Transverse colon (tissue), 4 donors: ENCODE results near the gene FAM131A. TPM values are rescaled to one million over a fixed set of nuclear protein-coding genes. Genes with fewer than 3 reads are reported as not detected.
A peak's percentile ranks its signal among the peaks of the same experiment; 100 is the strongest.

Source experiments
- DNase-seq: peaks from one replicate; pipeline ENCODE4 v3.0.0-alpha.2; 2019
- H3K27ac ChIP-seq, 4 donors: fragments of 200-600 bp; sonication (generic); 2 replicates each; pipeline ENCODE4 v1.5.1; 2016 to 2018; ENCODE audit warnings: inconsistent platforms in 4 of 4
- H3K27me3 ChIP-seq: fragments of 200-600 bp; sonication (generic); 2 replicates; pipeline ENCODE4 v1.5.1; 2017; ENCODE audit warnings: inconsistent platforms
- H3K36me3 ChIP-seq, 4 donors: fragments of 200-600 bp; sonication (generic); 2 replicates each; pipeline ENCODE4 v1.5.1; 2017 to 2019; ENCODE audit warnings: inconsistent platforms in 4 of 4
- H3K4me1 ChIP-seq, 4 donors: fragments of 200-600 bp; sonication (generic); 2 replicates each; pipeline ENCODE4 v1.5.1; 2017 to 2020; ENCODE audit warnings: inconsistent platforms in 4 of 4
- H3K4me3 ChIP-seq, 4 donors: fragments of 200-600 bp; sonication (generic); 1 replicate in 1 of 4; 2 replicates in 3 of 4; pipeline versions ENCODE4 v1.5.1 to v1.6.1; 2017 to 2019; ENCODE audit warnings: inconsistent platforms in 4 of 4
- H3K9me3 ChIP-seq, 2 donors: fragments of 200-600 bp; sonication (generic); 2 replicates each; pipeline ENCODE4 v1.5.1; 2017 to 2019; ENCODE audit warnings: inconsistent platforms in 2 of 2
- CTCF ChIP-seq, 5 experiments: fragments of 200-600 bp in 3 of 5; fragments of 450-650 bp in 2 of 5; sonication (generic) in 3 of 5; IDR thresholded peaks; 1 replicate in 2 of 5; 2 replicates in 3 of 5; pipeline ENCODE4 v1.5.1; 2016 to 2017; ENCODE audit warnings: antibody characterized with exemption in 5 of 5, inconsistent platforms in 3 of 5, mild to moderate bottlenecking in 2 of 5, moderate library complexity in 1 of 5
- EP300 ChIP-seq: sonication (generic); formaldehyde crosslinking; IDR thresholded peaks from one replicate; pipeline ENCODE4 v1.6.1; 2017; ENCODE audit warnings: antibody characterized with exemption, low read depth
- POLR2A ChIP-seq: fragments of 450-650 bp; IDR thresholded peaks from one replicate; pipeline ENCODE4 v1.6.1; 2016; ENCODE audit warnings: antibody characterized with exemption, mild to moderate bottlenecking, moderate library complexity
- POLR2AphosphoS5 ChIP-seq, 3 donors: sonication (generic); formaldehyde crosslinking; IDR thresholded peaks; one replicate each; pipeline ENCODE4 v1.6.1; 2016; ENCODE audit warnings: antibody characterized with exemption in 3 of 3
- WGBS, 2 donors: methylation state at CpG; one replicate each; pipeline ENCODE4 v1.1.5; 2018; ENCODE audit warnings: low coverage in 1 of 2; 5-methylcytosine and 5-hydroxymethylcytosine counted together
- in situ Hi-C, 4 donors: fragments of 200-750 bp; cut with MboI; loops; one replicate each; pipeline versions ENCODE4 v1.15.0 to v1.15.1; 2017; ENCODE audit warnings: low sequenced_read_pairs in 3 of 4, low pct_ligation_motif_present in 1 of 4, low pct_unique_long_range_greater_than_20kb in 1 of 4
- intact Hi-C: fragments of 100-400 bp; cut with DNase I; formaldehyde crosslinking; loops from one replicate; pipeline ENCODE4 v1.15.1; 2023; ENCODE audit warnings: low total_unique reads
- total RNA-seq, 4 donors: library from RNA; depleted of rRNA; stranded (reverse); fragments of >200 nt; gene quantifications; one replicate each; pipeline ENCODE4 v1.1.0, GENCODE V29; 2016

FAM131A gene
- total RNA-seq, 4 donors from 2014 or later: 18.5 to 41.1 (median 28.8) TPM

- in situ Hi-C loops: no loop called here
- Histone ChIP-seq H3K27ac (no peak overlapping the region), H3K4me3 (no peak overlapping the region), H3K27me3 (no peaks in the 10 kb centered on the region), H3K9me3 (no peaks in the 10 kb centered on the region), H3K4me1 (peaks cover 0 to 13% (median 5%) of the 10 kb centered on the region in 4 donors), H3K36me3 (peaks cover 0 to 31% (median 15%) of the 10 kb centered on the region in 4 donors)
- WGBS, 2 donors: 96 to 100% methylated on average over 3 to 9 of the region's 9 CpGs
- intact Hi-C loops: loop anchor here (10.0 kb wide), 1 partner anchor 47 kb away; no protein-coding TSS in a partner anchor
- DNase-seq: no peak
- TF ChIP-seq POLR2A: no peak
- no peak for TF ChIP-seq CTCF (IDR thresholded peaks at IDR 0.05)
- no peak for TF ChIP-seq POLR2AphosphoS5 (IDR thresholded peaks at IDR 0.05)
Observed at GRCh38 chr3:184307915-184308314, 29.5 kb upstream of the FAM131A start.

- in situ Hi-C loops (no loop called here), intact Hi-C loops (loop anchor here (10.0 kb wide), 1 partner anchor 46 kb away; no protein-coding TSS in a partner anchor)
- WGBS, 2 donors: 78 to 89% methylated on average over 5 to 7 of the region's 7 CpGs
- no peak overlapping the region for H3K4me3 ChIP-seq
- no peaks in the 10 kb centered on the region for H3K9me3 ChIP-seq
- H3K36me3 ChIP-seq: peaks cover 0 to 23% (median 10%) of the 10 kb centered on the region in 4 donors
- TF ChIP-seq EP300 (no peak), CTCF (IDR thresholded peaks at IDR 0.05) (no peak), POLR2AphosphoS5 (IDR thresholded peaks at IDR 0.05) (no peak), POLR2A (no peak)
- no peaks in the 10 kb centered on the region for H3K27me3 ChIP-seq
- H3K4me1 ChIP-seq: peaks cover 0 to 15% (median 6%) of the 10 kb centered on the region in 4 donors
- DNase-seq: no peak
- H3K27ac ChIP-seq: no peak overlapping the region
Observed at GRCh38 chr3:184308744-184309143, 28.7 kb upstream of the FAM131A start.

- Histone ChIP-seq H3K27ac (no peak overlapping the region), H3K9me3 (no peaks in the 10 kb centered on the region), H3K4me1 (peaks cover 9 to 23% (median 13%) of the 10 kb centered on the region in 4 donors), H3K27me3 (no peaks in the 10 kb centered on the region), H3K4me3 (no peak overlapping the region), H3K36me3 (peaks cover 0 to 16% (median 6%) of the 10 kb centered on the region in 4 donors)
- DNase-seq: no peak
- in situ Hi-C loops (no loop called here), intact Hi-C loops (no loop called here)
- TF ChIP-seq CTCF (IDR thresholded peaks at IDR 0.05) (no peak), POLR2A (no peak)
Observed at GRCh38 chr3:184311633-184312032, 25.8 kb upstream of the FAM131A start.

- no peaks in the 10 kb centered on the region for H3K27me3 ChIP-seq
- peaks cover 21 to 45% (median 35%) of the 10 kb centered on the region in 4 donors for H3K4me1 ChIP-seq
- H3K27ac ChIP-seq: peak within 1 kb of the TSS; percentile 94 to 98 (median 96)
- TF ChIP-seq POLR2AphosphoS5 (IDR thresholded peaks at IDR 0.05) (peak; percentile 79 to 87 (median 83)), CTCF (IDR thresholded peaks at IDR 0.05) (no peak), POLR2A (peak; percentile 47), EP300 (no peak)
- DNase-seq: peak; percentile 96
- H3K36me3 ChIP-seq: peaks cover 0 to 8% (median 0%) of the 10 kb centered on the region in 4 donors
- H3K9me3 ChIP-seq: no peaks in the 10 kb centered on the region
- intact Hi-C loops: no loop called here
- in situ Hi-C loops: no loop called here
- 0% methylated on average over 22 of the region's 40 CpGs; no CpG with 5 or more reads in 1 of the 2 donors for WGBS, 2 donors
- peak within 1 kb of the TSS; percentile 69 to 89 (median 74) for H3K4me3 ChIP-seq
Observed at GRCh38 chr3:184314363-184314699, 23.1 kb upstream of the FAM131A start, which contains the start of gene EIF4G1. EIF4G1 (plus strand) TSS chr3:184314606; CDS start chr3:184315797, 1,191 bp downstream.
